GM12878 (cell line): ENCODE measurements around the gene GEMIN8. TPM values are rescaled to one million over a fixed set of nuclear protein-coding genes. Genes with fewer than 3 reads are reported as not detected.

Experiments
- ATAC-seq: fragments of 200-7000 bp; cut with Tn5 transposase; 3 replicates; pipeline ENCODE4 v1.9.1; 2020; ENCODE audit warnings: mild to moderate bottlenecking, moderate library complexity
- BruUV-seq: library from RNA; stranded (reverse); fragments of 400-500 nt; replicated peaks from 2 replicates; lab custom pipeline; 2021; lab: Mats Ljungman, UMichigan
- CTCF ChIA-PET: fragments of 300-600 bp; sonication (Branson Sonifier 250); formaldehyde crosslinking; extraction: SDS; loops from one replicate; lab custom pipeline; 2021; ENCODE audit warnings: inconsistent platforms; lab: Yijun Ruan, JAX
- POLR2A ChIA-PET: fragments of 350-600 bp; formaldehyde crosslinking; extraction: SDS; loops from one replicate; lab custom pipeline; 2021; ENCODE audit warnings: inconsistent platforms; lab: Charles Lee
- RAD21 ChIA-PET: fragments of 300-600 bp; sonication (Branson Sonifier 250); formaldehyde crosslinking; loops from one replicate; lab custom pipeline; 2023; ENCODE audit warnings: antibody characterized with exemption; ENCODE audit not compliant: unreplicated experiment; lab: Charles Lee
- SMC1A ChIA-PET: fragments of 300-600 bp; sonication (Branson Sonifier 250); formaldehyde crosslinking; loops from one replicate; lab custom pipeline; 2023; ENCODE audit not compliant: unreplicated experiment, uncharacterized antibody; lab: Charles Lee
- DNase-seq: peaks from one replicate; pipeline ENCODE4 v3.0.0-alpha.2; 2011; ENCODE audit warnings: low read depth, low spot score
- FAIRE-seq: peaks from 3 replicates; lab custom pipeline; 2011; peaks lifted over from hg19 to GRCh38; lab: Jason Lieb, UNC
- H2AFZ ChIP-seq: 2 replicates; pipeline ENCODE4 v1.6.0; 2011; ENCODE audit warnings: low read depth, low read length, control low read depth; ENCODE audit not compliant: control insufficient read depth
- H3K27ac ChIP-seq: 2 replicates; pipeline ENCODE4 v1.5.1; 2011; ENCODE audit warnings: control low read depth; ENCODE audit not compliant: control insufficient read depth, insufficient read depth
- H3K27me3 ChIP-seq, 2 experiments: replicated peaks in 1 of 2; 2 replicates each; pipeline versions ENCODE4 v1.6.0 to v1.6.1; 2011; ENCODE audit warnings: low read length in 1 of 2; ENCODE audit not compliant: control insufficient read depth in 2 of 2, insufficient read depth in 2 of 2
- H3K36me3 ChIP-seq, 2 experiments: 2 replicates each; pipeline ENCODE4 v1.5.1; 2011; ENCODE audit warnings: low read length in 1 of 2; ENCODE audit not compliant: control insufficient read depth in 2 of 2, insufficient read depth in 2 of 2
- H3K4me1 ChIP-seq: 2 replicates; pipeline ENCODE4 v1.6.1; 2011; ENCODE audit warnings: mild to moderate bottlenecking, low read length, moderate library complexity, mixed read lengths; ENCODE audit not compliant: control insufficient read depth, insufficient read depth
- H3K4me2 ChIP-seq: 2 replicates; pipeline ENCODE4 v1.6.0; 2011; ENCODE audit warnings: control low read depth; ENCODE audit not compliant: control insufficient read depth, insufficient read depth
- H3K4me3 ChIP-seq: fragments of 200-600 bp; sonication (generic); 2 replicates; pipeline ENCODE4 v1.5.1; 2016
- H3K79me2 ChIP-seq: 2 replicates; pipeline ENCODE4 v1.6.0; 2011; ENCODE audit warnings: low read length; ENCODE audit not compliant: control insufficient read depth, insufficient read depth
- H3K9ac ChIP-seq: 2 replicates; pipeline ENCODE4 v1.8.0; 2011; ENCODE audit warnings: low read length, control low read depth, mixed read lengths; ENCODE audit not compliant: control insufficient read depth, insufficient read depth
- H3K9me3 ChIP-seq: replicated peaks from 3 replicates; pipeline ENCODE4 v1.5.1; 2011; ENCODE audit warnings: mild to moderate bottlenecking, low read length; ENCODE audit not compliant: control insufficient read depth, insufficient read depth
- H4K20me1 ChIP-seq: 2 replicates; pipeline ENCODE4 v1.6.0; 2011; ENCODE audit not compliant: control insufficient read depth, insufficient read depth
- E2F8 ChIP-seq: fragments of 450-650 bp; IDR thresholded peaks from 2 replicates; pipeline ENCODE4 v1.6.1; 2018; ENCODE audit warnings: mild to moderate bottlenecking, low read depth, moderate library complexity; ENCODE audit not compliant: partially characterized antibody
- EGR1 ChIP-seq, 2 experiments: IDR thresholded peaks; 1 replicate in 1 of 2; 2 replicates in 1 of 2; pipeline ENCODE4 v1.6.1; 2011 to 2012; ENCODE audit warnings: low read depth in 2 of 2, low read length in 2 of 2, borderline replicate concordance in 1 of 2, mild to moderate bottlenecking in 1 of 2, moderate library complexity in 1 of 2
- ELK1 ChIP-seq: IDR thresholded peaks from 2 replicates; pipeline ENCODE4 v1.6.1; 2012; ENCODE audit warnings: low read depth, low read length, improper control_type of control experiment
- FOXK2 ChIP-seq: fragments of 450-650 bp; IDR thresholded peaks from 2 replicates; pipeline ENCODE4 v1.6.1; 2017; ENCODE audit warnings: mild to moderate bottlenecking, moderate library complexity
- NFYB ChIP-seq: IDR thresholded peaks from 2 replicates; pipeline ENCODE4 v1.6.1; 2011; ENCODE audit warnings: low read depth, mild to moderate bottlenecking, low read length, improper control_type of control experiment, moderate library complexity; ENCODE audit not compliant: insufficient read depth
- NR2C2 ChIP-seq: IDR thresholded peaks from 2 replicates; pipeline ENCODE4 v1.6.1; 2011; ENCODE audit warnings: borderline replicate concordance, low read depth; ENCODE audit not compliant: control insufficient read depth, insufficient read length
- NR2F1 ChIP-seq: fragments of 450-650 bp; conservative IDR thresholded peaks from 2 replicates; pipeline ENCODE4 v1.6.1; 2017; ENCODE audit warnings: mild to moderate bottlenecking
- RUNX3 ChIP-seq: IDR thresholded peaks from 2 replicates; pipeline ENCODE4 v1.6.1; 2012; ENCODE audit warnings: low read length, inconsistent platforms
- SKIL ChIP-seq: fragments of 450-650 bp; IDR thresholded peaks from 2 replicates; pipeline ENCODE4 v1.6.1; 2017; ENCODE audit warnings: mild to moderate bottlenecking, low read depth, inconsistent platforms; ENCODE audit not compliant: poor library complexity, severe bottlenecking
- TCF12 ChIP-seq: IDR thresholded peaks from 2 replicates; pipeline ENCODE4 v1.6.1; 2011; ENCODE audit warnings: low read depth, mild to moderate bottlenecking, low read length
- TCF7 ChIP-seq: IDR thresholded peaks from 2 replicates; pipeline ENCODE4 v1.6.1; 2014; ENCODE audit warnings: antibody characterized with exemption, borderline replicate concordance
- YBX1 ChIP-seq: fragments of 450-650 bp; IDR thresholded peaks from 2 replicates; pipeline ENCODE4 v1.6.1; 2016; ENCODE audit warnings: antibody characterized with exemption
- YY1 ChIP-seq: IDR thresholded peaks from 2 replicates; pipeline ENCODE4 v1.6.1; 2011; ENCODE audit warnings: low read depth, mild to moderate bottlenecking, low read length
- WGBS: methylation state at CpG from one replicate; pipeline ENCODE4 v1.1.6; 2016; ENCODE audit warnings: low lambda C conversion rate; ENCODE audit not compliant: insufficient replicate concordance, insufficient coverage; ENCODE audit errors: missing lambda C conversion rate; 5-methylcytosine and 5-hydroxymethylcytosine counted together
- in situ Hi-C: fragments of 300-500 bp; cut with MboI; formaldehyde crosslinking; loops from 9 replicates; pipeline ENCODE4 v1.14.3; 2018; ENCODE audit warnings: mixed read lengths
- intact Hi-C: fragments of 100-400 bp; cut with micrococcal nuclease; formaldehyde crosslinking; loops from one replicate; pipeline ENCODE4 v1.14.2; 2022; ENCODE audit not compliant: unreplicated experiment
- polyA plus RNA-seq, 11 experiments: library from polyadenylated mRNA; depleted of rRNA in 4 of 11; unstranded in 6 of 11; stranded (reverse) in 5 of 11; fragments of >200 nt; fragmentation: Nextera tagmentation in 4 of 11; fragmentation: Illumina TruSeq in 1 of 11; extraction: Ambion mirVana in 4 of 11; extraction: Trizol in 1 of 11; gene quantifications; 1 replicate in 1 of 11; 2 replicates in 10 of 11; pipeline versions ENCODE4 v1.2.1 to v1.2.3, GENCODE V29; 2011 to 2016; ENCODE audit warnings: inconsistent platforms in 2 of 11, missing spikeins in 2 of 11, low read depth in 1 of 11
- total RNA-seq, 4 experiments: library from RNA; depleted of rRNA in 3 of 4; stranded (reverse); fragments of >200 nt in 3 of 4; fragmentation: Illumina TruSeq in 1 of 4; extraction: Trizol in 1 of 4; gene quantifications; 2 replicates each; pipeline versions ENCODE4 v1.2.1 to v1.2.3, GENCODE V29; 2013 to 2021

The GEMIN8 gene
- total and polyA plus RNA-seq, 10 of the 15 experiments (the other 5 are each of a cell fraction or from before 2014, with no cell fraction given) = 18.4 to 87.0 (median 27.7) TPM

GRCh38 chrX:13994104-13994503 is 35.6 kb downstream of the GEMIN8 start (continued):
- no peak for TF ChIP-seq YY1
- no peak for TF ChIP-seq NR2F1
- no peak for TF ChIP-seq SKIL
- TF ChIP-seq FOXK2 = no peak

- TF ChIP-seq EGR1 (IDR thresholded peaks at IDR 0.05; ENCODE audit: borderline replicate concordance in 1 of 2, low read depth in 2 of 2, low read length in 2 of 2) (no peak), RUNX3 (no peak), TCF12 (no peak), FOXK2 (no peak), E2F8 (no peak), ELK1 (no peak), NFYB (no peak), YBX1 (no peak), NR2C2 (no peak), TCF7 (no peak)
- Histone ChIP-seq H3K79me2 (no peaks in the 10 kb centered on the region), H3K36me3 (no peaks in the 10 kb centered on the region), H3K9ac (no peak overlapping the region), H3K4me2 (no peak overlapping the region), H3K4me3 (no peak overlapping the region), H3K9me3 (no peaks in the 10 kb centered on the region; the same call in 2 of the 3 replicates), H2AFZ (no peak overlapping the region), H3K27me3 (no peaks in the 10 kb centered on the region), H3K27ac (no peak overlapping the region), H3K4me1 (no peaks in the 10 kb centered on the region), H4K20me1 (no peaks in the 10 kb centered on the region)
- RAD21 ChIA-PET = no interaction called here
- CTCF ChIA-PET = interaction anchor here (1.0 to 1.4 kb wide), 2 partner anchors 9 to 90 kb away, joined by 3 read pairs; no protein-coding TSS in a partner anchor
- DNase-seq (no peak), ATAC-seq (no peak), FAIRE-seq (no peak)
- BruUV-seq = no TSS peak
- in situ Hi-C loops = no loop called here
- SMC1A ChIA-PET = no interaction called here
- intact Hi-C loops = no loop called here
- 65% methylated on average over 3 of the region's 3 CpGs for WGBS
- POLR2A ChIA-PET = no interaction called here
Measured at GRCh38 chrX:13990126-13990800, 39.4 kb downstream of the GEMIN8 start.
